NT2/D1 (cell line): Measurements from ENCODE around the gene SDF4.

Experiments used
- SUZ12 ChIP-seq: IDR thresholded peaks from 2 replicates; pipeline ENCODE4 v1.6.1; 2011; ENCODE audit not compliant: insufficient read length, insufficient read depth; ENCODE audit errors: extremely low read depth
- YY1 ChIP-seq: IDR thresholded peaks from 2 replicates; pipeline ENCODE4 v1.6.1; 2011; ENCODE audit not compliant: insufficient read length, insufficient read depth
- ZNF274 ChIP-seq: IDR thresholded peaks from 2 replicates; pipeline ENCODE4 v1.6.1; 2011; ENCODE audit warnings: mild to moderate bottlenecking, low read depth, low read length

DNA sequence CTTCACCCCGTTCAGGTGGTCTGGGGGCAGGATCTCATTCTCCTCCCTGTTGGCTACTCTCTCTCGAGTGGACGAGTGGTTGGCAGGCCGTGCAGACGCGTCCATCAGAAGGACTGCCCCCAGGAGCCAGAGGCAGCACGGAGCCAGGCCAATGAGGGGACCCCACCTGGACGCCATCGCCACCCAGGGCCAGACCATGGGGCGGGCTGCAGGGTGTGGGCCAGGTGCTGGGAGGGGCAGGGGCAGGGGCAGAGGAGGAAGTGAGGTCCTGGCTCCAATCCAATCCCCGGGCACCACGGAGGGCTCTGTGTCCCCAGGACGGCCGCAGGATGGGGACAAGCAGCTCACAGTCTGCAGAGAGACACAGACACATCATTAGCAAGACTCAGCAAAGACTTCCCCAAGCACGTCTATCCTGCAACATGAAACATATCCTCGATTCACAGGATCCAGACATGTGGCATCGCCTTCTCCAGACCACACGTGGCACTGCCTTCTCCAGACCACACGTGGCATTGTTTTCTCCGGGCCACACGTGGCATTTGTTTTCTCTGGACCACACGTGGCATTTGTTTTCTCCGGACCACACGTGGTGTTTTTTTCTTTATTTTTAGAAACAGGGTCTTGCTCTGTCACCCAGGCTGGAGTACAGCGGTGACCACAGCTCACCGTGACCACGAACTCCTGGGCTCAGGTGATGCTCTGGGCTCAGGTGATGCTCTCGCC is 3.0 kb downstream of the SDF4 start:
- TF ChIP-seq ZNF274 (no peak), YY1 (no peak), SUZ12 (no peak)
